ENCODE measurements around the gene RFX3. TPM values are rescaled to one million over a fixed set of nuclear protein-coding genes. Genes with fewer than 3 reads are reported as not detected.

The RFX3 gene
- total and polyA plus RNA-seq, 2 experiments from 2014 or later = 5.8 to 7.9 TPM

- no peak overlapping the region for H3K4me2 ChIP-seq
These were observed 105.9 kb downstream of the RFX3 start for GRCh38 chr9:3419893-3420292.

GRCh38 chr9:3415906-3416305 is 109.9 kb downstream of the RFX3 start:
- no peaks in the 10 kb centered on the region for H3K4me1 ChIP-seq (ENCODE audit: insufficient read depth)
- no peak overlapping the region for H3K4me3 ChIP-seq
- H3K4me2 ChIP-seq = no peak overlapping the region
- H3K27me3 ChIP-seq = no peaks in the 10 kb centered on the region
- no peak for TF ChIP-seq EZH2phosphoT487 (IDR thresholded peaks at IDR 0.05; ENCODE audit: low read depth, severe bottlenecking, unreplicated experiment)
- TF ChIP-seq CTCF (IDR thresholded peaks at IDR 0.05; ENCODE audit: poor library complexity) = no peak
- no peak for TF ChIP-seq EZH2 (IDR thresholded peaks at IDR 0.05; ENCODE audit: borderline replicate concordance)
- H2AFZ ChIP-seq = no peak overlapping the region
- H3K9me2 ChIP-seq (replicated peaks; ENCODE audit: insufficient read depth) = no peaks in the 10 kb centered on the region
- H3K79me2 ChIP-seq = no peaks in the 10 kb centered on the region
- no peaks in the 10 kb centered on the region for H3K9me3 ChIP-seq (ENCODE audit: low read depth)
- H3K27ac ChIP-seq = no peak overlapping the region
- no peak for DNase-seq (ENCODE audit: low spot score)
- no peaks in the 10 kb centered on the region for H4K20me1 ChIP-seq (ENCODE audit: insufficient read depth, poor library complexity, severe bottlenecking)
- no peaks in the 10 kb centered on the region for H3K36me3 ChIP-seq (replicated peaks; ENCODE audit: insufficient read depth, low read depth)

More at GRCh38 chr9:3419893-3420292, 105.9 kb downstream of the RFX3 start:
- H3K4me3 ChIP-seq = no peak overlapping the region
- H3K27me3 ChIP-seq = no peaks in the 10 kb centered on the region
- no peak overlapping the region for H2AFZ ChIP-seq
- no peaks in the 10 kb centered on the region for H3K36me3 ChIP-seq (replicated peaks; ENCODE audit: insufficient read depth, low read depth)
- no peak overlapping the region for H3K27ac ChIP-seq
- H3K4me1 ChIP-seq (ENCODE audit: insufficient read depth) = no peaks in the 10 kb centered on the region
- no peaks in the 10 kb centered on the region for H3K9me3 ChIP-seq (ENCODE audit: low read depth)
- TF ChIP-seq CTCF (IDR thresholded peaks at IDR 0.05; ENCODE audit: poor library complexity) = no peak
- no peak for TF ChIP-seq EZH2 (IDR thresholded peaks at IDR 0.05; ENCODE audit: borderline replicate concordance)
- TF ChIP-seq EZH2phosphoT487 (IDR thresholded peaks at IDR 0.05; ENCODE audit: low read depth, severe bottlenecking, unreplicated experiment) = no peak
- no peaks in the 10 kb centered on the region for H4K20me1 ChIP-seq (ENCODE audit: insufficient read depth, poor library complexity, severe bottlenecking)
- WGBS (ENCODE audit: low lambda C conversion rate, missing lambda C conversion rate) = 94% methylated on average over 11 of the region's 11 CpGs
- H3K79me2 ChIP-seq = no peaks in the 10 kb centered on the region
- no peaks in the 10 kb centered on the region for H3K9me2 ChIP-seq (replicated peaks; ENCODE audit: insufficient read depth)
- DNase-seq (ENCODE audit: low spot score) = no peak

GRCh38 chr9:3413984-3414383 is 111.8 kb downstream of the RFX3 start:
- H2AFZ ChIP-seq = no peak overlapping the region
- H4K20me1 ChIP-seq (ENCODE audit: insufficient read depth, poor library complexity, severe bottlenecking) = no peaks in the 10 kb centered on the region
- DNase-seq (ENCODE audit: low spot score) = no peak
- no peaks in the 10 kb centered on the region for H3K36me3 ChIP-seq (replicated peaks; ENCODE audit: insufficient read depth, low read depth)
- no peak overlapping the region for H3K27ac ChIP-seq
- no peak for TF ChIP-seq EZH2 (IDR thresholded peaks at IDR 0.05; ENCODE audit: borderline replicate concordance)
- no peak for TF ChIP-seq EZH2phosphoT487 (IDR thresholded peaks at IDR 0.05; ENCODE audit: low read depth, severe bottlenecking, unreplicated experiment)
- no peak overlapping the region for H3K4me2 ChIP-seq
- H3K4me1 ChIP-seq (ENCODE audit: insufficient read depth) = no peaks in the 10 kb centered on the region
- H3K4me3 ChIP-seq = no peak overlapping the region
- H3K9me3 ChIP-seq (ENCODE audit: low read depth) = no peaks in the 10 kb centered on the region
- H3K79me2 ChIP-seq = no peaks in the 10 kb centered on the region
- H3K27me3 ChIP-seq = no peaks in the 10 kb centered on the region
- H3K9me2 ChIP-seq (replicated peaks; ENCODE audit: insufficient read depth) = no peaks in the 10 kb centered on the region

- 77% methylated on average over 4 of the region's 4 CpGs for WGBS (ENCODE audit: low lambda C conversion rate, missing lambda C conversion rate)
- H3K79me2 ChIP-seq = no peaks in the 10 kb centered on the region
These were observed 115.3 kb downstream of the RFX3 start for GRCh38 chr9:3410461-3410860.

More at GRCh38 chr9:3410461-3410860, 115.3 kb downstream of the RFX3 start:
- Histone ChIP-seq H3K27ac (no peak overlapping the region), H3K4me1 (ENCODE audit: insufficient read depth) (no peaks in the 10 kb centered on the region), H3K27me3 (no peaks in the 10 kb centered on the region), H4K20me1 (ENCODE audit: insufficient read depth, poor library complexity, severe bottlenecking) (no peaks in the 10 kb centered on the region), H3K9me2 (replicated peaks; ENCODE audit: insufficient read depth) (no peaks in the 10 kb centered on the region), H2AFZ (no peak overlapping the region), H3K9me3 (ENCODE audit: low read depth) (no peaks in the 10 kb centered on the region), H3K4me2 (no peak overlapping the region), H3K4me3 (no peak overlapping the region), H3K36me3 (replicated peaks; ENCODE audit: insufficient read depth, low read depth) (no peaks in the 10 kb centered on the region)
- TF ChIP-seq EZH2phosphoT487 (IDR thresholded peaks at IDR 0.05; ENCODE audit: low read depth, severe bottlenecking, unreplicated experiment) (no peak), EZH2 (IDR thresholded peaks at IDR 0.05; ENCODE audit: borderline replicate concordance) (no peak), CTCF (IDR thresholded peaks at IDR 0.05; ENCODE audit: poor library complexity) (no peak)
- DNase-seq (ENCODE audit: low spot score) = no peak
